GM21526 (cell line): ENCODE measurements around the gene UBE2J1.
"Not testable (repeated sequence)": the region's sequence is repeated elsewhere in the genome, so short reads cannot be mapped to it uniquely, and the experiment has no call there.

ENCODE experiments used
- ATAC-seq: cut with Tn5 transposase; IDR thresholded peaks from one replicate; pipeline ENCODE4 v1.9.1; 2021; ENCODE audit warnings: moderate library complexity; ENCODE audit not compliant: unreplicated experiment, low FRiP score

The UBE2J1 gene

DNA sequence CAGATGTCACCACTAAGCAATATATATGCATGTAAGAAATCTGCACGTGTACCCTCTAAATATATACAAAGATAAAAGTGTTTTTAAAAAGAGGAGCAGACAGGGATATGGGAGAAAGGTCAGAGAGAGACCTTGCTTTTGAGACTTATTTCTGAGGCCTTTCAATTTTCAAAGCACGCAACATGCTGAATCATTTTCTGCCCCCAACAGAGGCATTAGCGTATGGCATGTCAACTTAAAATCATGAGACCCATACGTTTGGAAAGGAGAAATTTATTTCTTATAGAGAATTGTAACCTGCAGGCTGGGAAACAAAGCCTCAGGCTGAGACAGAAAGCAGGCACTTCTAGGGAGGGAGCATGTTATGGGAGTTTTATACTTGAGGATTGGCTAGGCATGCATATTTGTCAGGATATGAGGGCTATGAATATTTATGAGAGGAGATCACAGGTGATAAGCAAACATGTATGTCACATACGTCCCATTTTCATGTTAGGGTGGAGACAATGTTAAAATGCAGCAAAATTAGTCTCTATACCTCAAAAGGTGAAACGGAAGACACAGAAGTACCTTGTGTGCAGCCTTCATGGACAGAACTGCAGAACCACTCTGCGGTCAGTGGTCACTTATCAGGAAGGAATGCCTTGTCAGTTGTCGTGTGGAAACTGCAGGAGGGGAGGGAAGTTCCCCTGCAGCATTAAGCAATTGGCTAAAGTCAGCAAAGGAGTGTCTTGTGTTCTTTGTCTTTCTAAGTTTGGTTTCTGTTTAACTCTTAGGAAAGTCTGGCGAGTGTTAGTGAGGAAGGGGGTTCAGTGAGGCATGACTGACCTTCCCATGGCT, 31.2 kb downstream of the UBE2J1 start:
- ATAC-seq = no peak

DNA sequence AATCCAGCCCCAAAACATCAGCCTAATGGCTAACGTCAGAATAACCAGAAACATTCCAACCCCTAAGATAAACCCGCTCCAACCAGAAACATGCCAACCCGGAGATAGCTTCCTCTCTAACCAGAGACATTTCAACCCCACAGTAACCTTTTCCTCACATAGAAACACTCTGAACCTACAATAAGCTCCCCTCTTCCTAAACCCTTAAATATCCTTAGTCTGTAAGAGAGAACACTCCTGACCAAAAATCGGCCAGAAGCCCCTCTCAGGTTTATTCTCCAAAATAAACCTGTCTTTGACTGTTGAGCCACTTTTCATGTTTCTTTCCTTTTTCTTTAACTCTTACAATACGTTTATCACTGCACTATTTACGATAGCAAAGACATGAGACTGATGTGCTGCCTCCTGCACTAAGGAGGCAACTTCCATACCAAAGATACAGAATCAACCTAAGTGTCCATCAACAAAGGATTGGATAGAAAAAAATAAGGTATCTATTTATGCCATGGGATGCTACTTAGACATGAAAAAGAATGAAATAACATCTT, 32.4 kb downstream of the UBE2J1 start:
- no peak for ATAC-seq

DNA sequence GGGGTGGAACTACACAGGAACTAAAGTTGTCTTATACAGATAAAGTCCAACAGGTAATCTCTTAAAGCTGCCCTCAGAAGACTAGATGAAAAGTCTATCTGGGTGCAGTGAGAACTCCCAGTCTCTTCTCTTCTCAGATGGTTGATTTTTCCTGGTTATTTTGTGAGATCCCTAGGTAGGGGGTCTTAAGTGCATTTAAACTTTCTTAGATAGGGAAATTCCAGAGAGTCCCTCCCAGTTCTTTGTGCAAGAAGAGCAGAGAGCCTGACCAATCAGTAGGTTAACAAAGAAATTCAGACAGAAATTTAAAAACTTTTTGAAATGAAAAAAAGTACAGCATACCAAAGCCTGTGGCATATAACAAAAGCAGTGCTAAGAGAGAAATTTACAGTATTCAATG, 35.5 kb downstream of the UBE2J1 start:
- no peak for ATAC-seq

DNA sequence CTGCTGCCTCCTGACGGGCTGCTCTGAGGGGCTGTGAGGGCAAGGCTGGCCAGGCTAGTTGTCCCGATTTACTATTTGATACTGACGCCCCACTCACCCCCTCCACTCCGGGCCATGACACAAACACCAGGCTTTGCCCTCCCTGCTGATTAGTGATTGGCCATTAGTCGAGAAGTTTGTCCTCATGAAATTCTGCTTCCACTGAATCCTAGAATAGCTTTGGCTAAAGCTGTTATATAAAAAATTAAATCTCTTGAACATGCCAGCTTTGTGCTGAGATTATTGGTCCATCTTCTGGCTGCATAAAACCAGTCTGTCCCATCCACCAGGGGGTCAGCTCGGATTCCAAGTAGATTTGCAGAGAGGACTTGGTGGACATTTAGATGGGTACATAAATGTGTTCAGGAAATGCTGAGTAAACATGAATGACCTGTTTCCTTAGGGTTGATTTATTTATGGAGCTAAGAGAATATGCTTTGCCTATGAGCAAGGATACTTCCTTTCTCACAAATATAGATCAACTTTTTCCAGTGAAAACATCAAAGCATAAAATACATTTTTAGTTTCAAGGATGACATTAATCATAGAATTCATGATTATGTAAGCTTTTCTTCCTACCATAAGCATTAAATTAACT, 37.2 kb downstream of the UBE2J1 start, which contains the start of gene GABRR2:
TSS of gene GABRR2 (minus strand) at position 51 of the 637 bp plus-strand sequence. CDS start 134 bp downstream, outside the sequence.
- no peak for ATAC-seq

DNA sequence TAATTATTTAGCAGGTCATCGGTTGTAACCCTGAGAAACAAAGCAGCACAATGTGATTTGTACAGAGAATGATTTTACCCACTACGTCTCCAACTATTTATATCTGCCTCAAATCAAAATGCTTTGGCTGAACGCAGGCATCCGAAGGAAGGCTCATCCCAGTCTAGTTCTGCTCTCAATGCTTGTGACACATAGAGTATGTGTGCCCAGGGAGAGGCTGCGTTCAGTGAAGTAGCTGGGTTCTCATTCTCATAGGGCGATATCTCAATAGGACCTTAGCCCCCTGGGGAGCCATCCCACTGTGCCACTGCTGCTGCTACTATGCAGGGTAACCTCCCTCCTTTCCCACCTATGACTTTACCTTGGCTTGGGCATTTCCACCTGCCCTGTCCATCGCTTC, 37.8 kb downstream of the UBE2J1 start:
- ATAC-seq = no peak

DNA sequence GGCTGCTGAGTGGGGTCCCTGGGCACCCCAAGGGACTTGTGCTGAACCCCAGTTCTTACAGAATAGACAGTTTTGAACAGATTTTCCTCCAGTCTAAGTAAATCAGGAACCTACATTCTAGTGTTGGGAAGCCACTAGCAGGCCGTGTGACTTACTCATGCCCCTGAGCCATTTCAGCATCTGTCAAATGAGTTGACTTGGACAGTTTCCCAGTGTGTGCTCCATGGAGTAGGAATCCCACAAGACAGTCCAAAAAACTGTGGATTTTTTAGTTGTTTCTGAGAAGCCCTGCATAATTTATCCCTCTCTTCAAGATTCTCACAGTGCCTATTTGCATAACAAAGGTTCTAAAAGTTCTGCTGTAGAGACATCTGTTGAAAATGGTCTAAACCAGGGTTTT, 39.5 kb downstream of the UBE2J1 start:
- no peak for ATAC-seq

DNA sequence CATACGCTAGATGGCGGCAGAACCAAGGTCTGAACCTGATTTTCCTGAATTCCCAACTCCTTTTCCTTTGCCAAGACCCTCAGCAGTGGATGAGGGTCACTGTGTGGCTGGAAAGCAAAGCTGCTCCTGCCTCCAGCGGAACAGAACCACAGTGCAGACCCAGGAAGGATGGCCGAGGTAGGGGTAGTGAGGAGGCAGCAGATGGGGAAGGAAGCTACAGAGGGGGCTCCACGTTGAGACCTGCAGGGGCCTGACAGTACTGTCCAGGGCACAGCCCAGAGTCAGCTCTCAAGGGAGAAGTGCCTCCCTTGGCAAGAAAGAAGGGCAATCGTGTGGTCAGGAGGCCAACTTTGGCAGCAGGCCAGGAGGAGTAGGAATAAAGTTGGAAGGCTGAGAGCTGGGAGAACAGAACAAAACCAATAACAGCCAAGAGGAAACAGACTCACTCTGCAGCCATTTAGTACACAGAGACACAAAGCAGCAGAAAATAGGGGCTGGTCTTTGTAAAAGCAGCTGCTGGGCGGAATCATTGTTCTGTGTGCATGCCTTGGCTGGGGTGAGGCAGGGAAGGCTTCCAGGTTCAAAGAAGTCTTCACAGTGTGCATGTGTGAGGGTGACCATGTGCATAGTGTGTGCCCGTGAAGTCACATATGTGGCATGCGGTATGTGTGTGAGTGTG, 40.5 kb downstream of the UBE2J1 start:
- no peak for ATAC-seq

DNA sequence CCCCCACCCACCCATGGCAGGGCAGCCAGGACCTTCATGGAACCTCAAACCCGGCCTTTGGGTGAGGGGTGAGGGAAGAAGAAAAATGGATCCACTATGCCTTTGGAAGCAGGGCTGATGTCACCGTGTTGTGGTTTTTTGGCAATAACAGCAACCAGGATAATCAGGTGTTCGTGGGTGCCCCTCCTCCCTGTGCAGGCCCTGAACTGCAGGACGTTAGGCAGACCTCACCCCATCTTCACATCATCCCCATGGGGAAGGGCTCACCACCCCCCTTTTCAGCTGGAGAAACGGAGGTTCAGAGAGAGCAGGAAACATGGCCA, 41.0 kb downstream of the UBE2J1 start:
- ATAC-seq = no peak

DNA sequence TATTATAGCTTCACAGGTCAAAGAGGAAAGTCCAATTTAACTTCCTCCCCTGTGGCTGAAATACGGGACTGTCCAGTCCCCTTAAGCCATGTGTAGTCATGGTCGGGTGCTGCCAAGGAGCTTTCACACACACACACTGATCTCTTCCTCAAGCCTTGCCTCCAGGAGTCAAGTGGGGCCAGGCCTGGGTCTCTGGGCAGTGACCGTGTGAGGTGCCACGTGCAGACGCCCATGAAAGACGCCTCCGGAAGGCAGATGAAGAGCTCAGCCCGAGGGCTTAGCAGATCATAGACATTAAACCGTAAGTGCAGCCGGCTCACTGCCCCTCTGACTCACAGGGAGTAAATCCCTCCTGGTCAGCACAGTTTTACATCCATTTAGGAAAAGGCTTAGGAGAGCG, 41.6 kb downstream of the UBE2J1 start:
- no peak for ATAC-seq

DNA sequence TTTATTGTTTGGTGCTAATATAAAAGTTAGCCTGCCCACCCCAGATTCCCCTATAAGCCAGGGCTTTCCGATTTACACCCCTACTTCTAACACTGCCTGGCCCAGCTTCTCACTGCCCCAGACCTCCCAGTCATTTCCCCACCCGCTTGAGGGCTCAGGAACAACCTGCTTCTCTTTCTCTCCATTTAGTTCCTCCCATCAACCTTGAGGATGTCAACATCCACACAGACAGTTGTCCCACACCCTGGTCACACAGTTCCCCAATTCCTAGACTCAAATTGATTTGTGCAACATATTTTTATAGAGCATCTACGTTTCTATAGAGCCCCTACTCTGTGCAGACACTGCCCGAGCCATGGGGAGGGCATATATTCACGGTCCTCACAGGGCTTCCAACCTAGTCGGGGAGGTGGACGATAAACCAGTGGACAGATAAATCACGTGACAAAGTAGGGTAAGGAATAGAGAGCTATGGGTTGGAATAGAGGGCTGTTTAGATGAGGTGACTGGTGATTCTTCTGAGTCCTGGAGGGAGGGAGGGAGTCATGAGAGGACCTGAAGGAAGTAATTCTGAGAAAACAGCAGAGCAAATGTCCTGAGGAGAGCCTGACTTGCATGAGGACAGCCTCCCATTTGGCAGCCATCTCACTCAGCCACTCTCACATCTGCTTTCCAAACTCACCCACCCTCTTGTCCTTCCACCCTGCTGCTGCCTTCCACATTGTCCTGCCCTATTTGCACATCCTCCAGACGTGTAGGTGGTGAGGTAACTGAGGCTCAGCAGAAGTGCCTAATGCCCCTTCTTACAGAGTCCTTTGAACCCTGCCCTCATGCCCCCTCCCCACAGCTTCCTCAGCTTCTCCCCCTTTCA, 43.8 kb downstream of the UBE2J1 start:
- ATAC-seq = no peak

DNA sequence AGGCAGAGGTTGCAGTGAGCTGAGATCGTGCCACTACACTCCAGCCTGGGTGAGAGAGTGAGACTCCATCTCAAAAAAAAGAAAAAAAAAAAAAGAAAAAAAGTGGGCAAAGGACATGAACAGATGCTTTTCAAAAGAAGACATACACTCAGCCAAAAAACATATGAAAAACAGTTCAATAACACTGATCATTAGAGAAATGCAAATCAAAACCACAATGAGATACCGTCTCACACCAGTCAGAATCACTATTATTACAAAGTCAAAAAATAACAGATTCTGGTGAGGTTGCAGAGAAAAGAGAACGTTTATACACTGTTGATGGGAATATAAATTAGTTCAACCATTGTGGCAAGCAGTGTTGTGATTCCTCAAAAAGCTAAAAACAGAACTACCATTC, 48.0 kb downstream of the UBE2J1 start:
- ATAC-seq = not testable (repeated sequence)

DNA sequence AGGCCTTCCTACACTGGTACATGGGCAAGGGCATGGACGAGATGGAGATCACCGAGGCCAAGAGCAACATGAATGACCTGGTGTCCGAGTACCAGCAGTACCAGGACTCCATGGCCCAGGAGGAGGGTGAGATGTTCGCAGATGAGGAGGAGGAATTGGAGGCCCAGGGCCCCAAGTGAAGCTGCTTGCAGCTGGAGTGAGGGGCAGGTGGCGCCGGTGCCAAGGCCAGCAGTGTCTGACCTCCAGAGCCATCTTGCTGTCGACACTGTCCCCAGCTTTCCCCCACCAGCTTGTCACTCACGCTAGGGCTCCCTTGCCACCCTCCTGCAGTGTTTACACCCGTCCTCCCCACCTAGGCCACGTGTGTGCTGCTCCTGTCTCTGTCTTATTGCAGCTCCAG, 49.6 kb downstream of the UBE2J1 start:
- no peak for ATAC-seq

DNA sequence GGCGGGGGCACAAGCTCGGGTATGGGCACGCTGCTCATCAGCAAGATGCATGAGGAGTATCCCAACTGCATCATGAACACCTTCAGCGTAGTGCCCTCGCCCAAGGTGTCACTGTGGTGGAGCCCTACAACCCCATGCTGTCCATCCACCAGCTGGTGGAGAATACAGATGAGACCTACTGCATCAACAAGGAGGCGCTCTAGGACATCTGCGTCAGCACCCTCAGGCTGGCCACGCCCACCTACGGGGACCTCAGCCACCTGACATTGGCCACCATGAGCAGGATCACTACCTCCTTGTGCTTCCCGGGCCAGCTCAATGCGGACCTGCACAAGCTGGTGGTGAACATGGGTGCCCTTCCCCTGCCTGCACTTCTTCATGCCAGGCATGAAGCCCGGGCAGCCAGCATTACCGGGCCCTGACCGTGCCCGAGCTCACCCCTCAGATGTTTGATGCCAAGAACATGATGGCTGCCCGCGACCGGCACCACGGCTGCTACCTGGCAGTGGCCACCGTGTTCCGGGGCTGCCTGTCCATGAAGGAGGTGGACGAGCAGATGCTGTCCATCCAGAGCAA, 50.2 kb downstream of the UBE2J1 start:
- no peak for ATAC-seq

DNA sequence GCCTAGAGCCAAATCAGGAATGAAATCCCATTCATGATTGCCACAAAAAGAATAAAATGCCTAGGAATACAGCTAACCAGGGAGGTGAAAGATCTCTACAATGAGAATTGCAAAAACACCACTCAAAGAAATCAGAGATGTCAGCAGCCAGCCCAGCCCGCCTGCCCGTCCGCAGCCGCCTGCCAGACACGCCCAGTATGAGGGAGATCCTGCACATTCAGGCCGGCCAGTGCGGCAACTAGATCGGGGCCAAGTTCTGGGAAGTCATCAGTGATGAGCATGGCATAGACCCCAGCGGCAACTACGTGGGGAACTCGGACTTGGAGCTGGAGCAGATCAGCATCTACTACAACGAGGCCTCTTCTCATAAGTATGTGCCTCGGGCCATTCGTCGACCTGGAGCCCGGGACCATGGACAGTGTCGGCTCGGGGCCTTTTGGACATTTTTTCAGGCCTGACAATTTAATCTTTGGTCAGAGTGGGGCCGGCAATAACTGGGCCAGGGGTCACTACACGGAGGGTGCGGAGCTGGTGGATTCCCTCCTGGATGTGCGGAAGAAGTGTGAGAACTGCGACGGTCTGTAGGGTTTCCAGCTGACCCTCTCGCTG, 50.8 kb downstream of the UBE2J1 start:
- ATAC-seq = no peak

DNA sequence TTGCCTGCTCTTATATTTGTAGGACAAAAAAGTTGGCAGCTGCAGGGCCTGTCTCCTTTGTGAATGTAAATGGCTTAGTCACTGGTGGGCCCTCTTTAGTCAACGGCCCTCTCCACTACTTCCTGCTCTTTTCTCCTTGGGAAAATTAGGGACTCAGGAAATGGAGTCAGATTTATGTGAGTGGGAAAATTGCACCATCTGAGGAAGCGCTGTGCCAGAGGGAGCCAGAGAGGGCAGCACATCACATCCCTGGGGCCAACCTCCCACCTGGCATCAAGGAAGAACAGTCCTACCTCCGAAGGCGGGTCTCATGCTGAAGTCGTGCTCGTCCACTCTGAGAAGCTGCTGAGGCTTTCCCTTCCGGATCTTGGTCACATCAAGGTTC, 53.1 kb downstream of the UBE2J1 start:
- no peak for ATAC-seq

DNA sequence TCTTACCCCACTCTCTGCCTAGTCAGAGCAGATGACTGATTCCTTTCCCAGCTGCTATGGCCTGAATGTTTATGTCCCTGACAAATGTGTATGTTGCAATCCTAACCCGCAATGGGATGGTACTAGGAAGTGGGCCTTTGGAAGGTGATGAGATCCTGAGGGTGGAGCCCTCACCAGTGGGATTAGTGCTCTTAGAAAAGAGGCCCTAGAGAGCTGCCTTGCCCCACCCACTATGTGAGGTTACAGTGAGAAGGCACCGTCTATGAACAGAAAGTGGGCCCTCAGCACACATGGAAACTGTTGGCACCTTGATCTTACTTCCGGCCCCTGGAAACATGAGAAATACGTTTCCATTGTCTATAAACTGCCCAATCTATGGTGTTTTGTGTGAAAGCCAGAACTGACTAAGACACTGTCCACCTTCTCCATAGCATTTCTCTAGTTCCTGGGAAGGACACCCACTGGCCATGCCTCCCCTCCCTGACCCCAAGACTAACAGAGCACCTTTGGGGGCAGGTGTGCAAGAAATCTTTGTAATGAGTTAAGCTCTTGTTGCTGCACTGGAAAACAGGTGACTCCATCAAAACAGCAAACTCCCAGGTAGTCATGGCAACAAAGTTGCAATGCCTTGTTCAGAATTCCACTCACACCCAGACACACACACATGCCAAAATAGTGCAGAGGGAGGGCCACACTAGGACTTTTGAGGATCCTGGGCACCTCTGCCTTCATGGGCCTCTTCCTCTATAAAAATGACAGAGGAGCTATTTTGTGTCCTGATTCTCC, 53.6 kb downstream of the UBE2J1 start:
- no peak for ATAC-seq

DNA sequence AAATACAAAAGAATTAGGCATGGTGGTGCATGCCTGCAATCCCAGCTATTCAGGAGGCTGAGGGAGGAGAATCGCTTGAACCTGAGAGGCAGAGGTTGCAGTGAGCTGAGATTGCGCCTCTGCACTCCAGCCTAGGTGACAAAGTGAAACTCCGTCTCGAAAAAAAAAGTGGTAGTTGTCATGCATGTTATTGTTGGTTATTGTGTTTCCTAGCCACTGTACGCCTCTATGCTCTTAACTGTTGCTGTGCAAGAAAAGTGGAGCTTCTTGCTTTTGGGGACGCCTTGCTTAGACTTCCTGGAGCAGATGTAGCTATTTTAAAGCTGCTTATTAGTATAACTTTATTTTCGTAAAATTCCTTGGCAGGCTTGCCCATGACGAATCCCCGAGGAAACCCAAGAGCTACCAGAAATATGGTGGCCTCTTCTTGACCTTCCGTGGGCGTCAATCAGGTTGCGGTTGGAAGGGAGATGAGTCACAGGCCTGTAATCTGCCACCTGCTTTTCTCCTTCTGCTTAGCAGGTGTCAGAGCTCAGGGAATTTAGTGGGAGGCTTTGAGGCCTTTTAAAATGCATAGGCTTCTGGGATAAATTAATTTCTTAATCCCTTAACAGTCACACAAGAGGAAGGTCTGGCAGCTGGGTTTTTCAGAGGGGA, 54.7 kb downstream of the UBE2J1 start:
- peak; percentile 90 for ATAC-seq

DNA sequence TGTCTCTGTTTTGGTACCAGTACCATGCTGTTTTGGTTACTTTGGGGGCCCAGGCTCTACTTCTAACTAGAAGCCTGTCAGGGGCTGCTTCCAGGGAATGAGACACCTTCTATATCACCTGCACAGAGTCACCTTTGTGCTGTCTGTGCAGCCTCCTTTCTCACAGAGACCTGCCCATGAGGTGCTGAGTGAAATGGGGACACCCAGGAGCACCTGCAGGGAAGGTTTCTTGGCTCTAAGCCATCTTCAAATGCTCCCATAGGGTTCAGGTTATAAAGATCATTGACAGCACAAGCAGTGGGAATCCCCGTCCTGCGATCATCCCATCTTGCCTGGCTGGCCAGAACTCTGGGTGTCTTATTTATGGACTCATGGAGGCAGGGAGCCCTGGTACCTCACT, 56.5 kb downstream of the UBE2J1 start:
- no peak for ATAC-seq
